ENCODE results near the gene RGS10.

DNA sequence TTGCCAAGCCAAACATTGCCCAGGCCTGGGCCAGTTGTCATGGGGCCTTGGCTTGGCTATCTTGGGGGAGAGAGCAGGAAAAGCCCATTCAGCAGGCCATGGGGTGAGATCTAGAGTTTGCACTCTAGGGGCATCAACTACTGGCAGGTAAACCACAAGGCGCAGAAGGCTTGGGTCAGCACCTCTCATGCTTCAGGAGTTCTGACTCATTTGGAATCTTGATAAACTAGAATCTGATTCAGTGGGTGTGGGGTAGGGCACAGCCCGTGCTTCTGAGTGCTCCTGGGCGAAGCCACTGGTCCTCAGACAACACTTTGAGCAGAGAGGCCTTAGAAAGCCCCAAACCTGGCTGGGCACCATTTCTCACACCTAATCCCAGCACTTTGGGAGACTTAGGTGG, 81.1 kb downstream of the RGS10 start:
- TF ChIP-seq EZH2 (IDR thresholded peaks at IDR 0.05; ENCODE audit: insufficient read depth, poor library complexity, severe bottlenecking) (no peak), EZH2phosphoT487 (IDR thresholded peaks at IDR 0.05; ENCODE audit: insufficient read depth, low read depth) (no peak)

Data from GM23248 (cell line).